IMR-90 (cell line): ENCODE measurements around the gene LAMC3. TPM values are rescaled to one million over a fixed set of nuclear protein-coding genes. Genes with fewer than 3 reads are reported as not detected.

Source experiments
- ATAC-seq: fragments of 200-7000 bp; cut with Tn5 transposase; 2 replicates; pipeline ENCODE4 v1.9.1; 2020; ENCODE audit warnings: low read depth, mild to moderate bottlenecking, moderate library complexity
- Bru-seq: library from RNA; stranded (reverse); fragments of 400-500 nt; gene quantifications from one replicate; lab custom pipeline; 2021; lab: Mats Ljungman, UMichigan
- BruChase-seq, 2 experiments: library from RNA; stranded (reverse); fragments of 400-500 nt; gene quantifications; one replicate each; lab custom pipeline; 2021; lab: Mats Ljungman, UMichigan
- BruUV-seq: library from RNA; stranded (reverse); fragments of 400-500 nt; replicated peaks from 2 replicates; lab custom pipeline; 2021; lab: Mats Ljungman, UMichigan
- CTCF ChIA-PET: fragments of 300-600 bp; formaldehyde crosslinking; extraction: SDS; loops from one replicate; lab custom pipeline; 2021; ENCODE audit warnings: antibody characterized with exemption; lab: Yijun Ruan, JAX
- POLR2A ChIA-PET: fragments of 300-600 bp; sonication (Branson Sonifier 250); formaldehyde crosslinking; loops from one replicate; lab custom pipeline; 2022; ENCODE audit warnings: antibody characterized with exemption; ENCODE audit not compliant: unreplicated experiment; lab: Charles Lee
- DNase-seq: peaks from one replicate; pipeline ENCODE4 v3.0.0; 2013
- H2AFZ ChIP-seq: replicated peaks from 2 replicates; pipeline ENCODE3; 2013; ENCODE audit warnings: low read length, mild to moderate bottlenecking; ENCODE audit not compliant: poor library complexity
- H2AK5ac ChIP-seq: 2 replicates; pipeline ENCODE4 v1.6.1; 2013; ENCODE audit warnings: low read depth, low read length, inconsistent platforms
- H2AK9ac ChIP-seq: replicated peaks from 2 replicates; pipeline ENCODE3; 2013; ENCODE audit warnings: mild to moderate bottlenecking, low read depth, low read length, moderate library complexity; ENCODE audit not compliant: poor library complexity
- H2BK120ac ChIP-seq: 2 replicates; pipeline ENCODE4 v1.6.1; 2013; ENCODE audit warnings: low read depth, low read length, inconsistent platforms
- H2BK15ac ChIP-seq: 3 replicates; pipeline ENCODE4 v1.6.1; 2013; ENCODE audit warnings: low read depth, low read length, inconsistent platforms
- H2BK20ac ChIP-seq: 2 replicates; pipeline ENCODE4 v1.6.1; 2013; ENCODE audit warnings: low read depth, mild to moderate bottlenecking, inconsistent platforms, low read length, moderate library complexity
- H2BK5ac ChIP-seq: 2 replicates; pipeline ENCODE4 v1.6.1; 2013; ENCODE audit warnings: mild to moderate bottlenecking, low read depth, low read length, inconsistent platforms; ENCODE audit not compliant: poor library complexity, severe bottlenecking
- H3K14ac ChIP-seq: replicated peaks from 2 replicates; pipeline ENCODE4 v1.6.1; 2013; ENCODE audit warnings: low read depth, low read length, inconsistent platforms
- H3K18ac ChIP-seq: 2 replicates; pipeline ENCODE4 v1.6.1; 2013; ENCODE audit warnings: low read depth, low read length, control low read depth
- H3K23ac ChIP-seq: 2 replicates; pipeline ENCODE4 v1.6.1; 2013; ENCODE audit warnings: low read depth, low read length, inconsistent platforms
- H3K27ac ChIP-seq: 2 replicates; pipeline ENCODE4 v1.5.1; 2013; ENCODE audit warnings: mild to moderate bottlenecking, control low read depth, low read length; ENCODE audit not compliant: insufficient read depth
- H3K27me3 ChIP-seq: 2 replicates; pipeline ENCODE4 v1.6.1; 2013; ENCODE audit warnings: low read length; ENCODE audit not compliant: control insufficient read depth, insufficient read depth
- H3K36me3 ChIP-seq: 2 replicates; pipeline ENCODE4 v1.6.1; 2013; ENCODE audit warnings: low read length, mixed read lengths; ENCODE audit not compliant: control insufficient read depth, insufficient read depth
- H3K4ac ChIP-seq: 2 replicates; pipeline ENCODE4 v1.6.1; 2013; ENCODE audit warnings: low read depth, low read length, inconsistent platforms
- H3K4me1 ChIP-seq: 2 replicates; pipeline ENCODE4 v1.6.1; 2013; ENCODE audit warnings: low read length, mixed read lengths; ENCODE audit not compliant: control insufficient read depth, insufficient read depth
- H3K4me2 ChIP-seq: 2 replicates; pipeline ENCODE4 v1.6.1; 2013; ENCODE audit warnings: low read depth, mild to moderate bottlenecking, control low read depth, low read length, moderate library complexity
- H3K4me3 ChIP-seq: 2 replicates; pipeline ENCODE4 v1.5.1; 2013; ENCODE audit warnings: low read depth, mild to moderate bottlenecking, control low read depth, low read length, moderate library complexity; ENCODE audit not compliant: insufficient read depth
- H3K56ac ChIP-seq: 2 replicates; pipeline ENCODE4 v1.6.1; 2013; ENCODE audit warnings: low read length, inconsistent platforms; ENCODE audit not compliant: insufficient read depth; ENCODE audit errors: extremely low read depth
- H3K79me1 ChIP-seq, 2 experiments: 2 replicates each; pipeline ENCODE4 v1.6.1; 2013; ENCODE audit warnings: low read length in 2 of 2, inconsistent platforms in 1 of 2, low read depth in 1 of 2
- H3K9ac ChIP-seq: 2 replicates; pipeline ENCODE4 v1.6.1; 2013; ENCODE audit warnings: low read depth, low read length, control low read depth
- H3K9me1 ChIP-seq: 2 replicates; pipeline ENCODE4 v1.6.1; 2013; ENCODE audit warnings: low read length, inconsistent platforms; ENCODE audit not compliant: insufficient read depth
- H3K9me3 ChIP-seq: 2 replicates; pipeline ENCODE4 v1.6.1; 2013; ENCODE audit warnings: low read length; ENCODE audit not compliant: control insufficient read depth, insufficient read depth
- H4K20me1 ChIP-seq: 2 replicates; pipeline ENCODE4 v1.6.1; 2013; ENCODE audit warnings: low read length, inconsistent platforms; ENCODE audit not compliant: insufficient read depth
- H4K5ac ChIP-seq: 2 replicates; pipeline ENCODE4 v1.6.1; 2013; ENCODE audit warnings: mild to moderate bottlenecking, low read depth, low read length, control low read depth
- H4K8ac ChIP-seq, 2 experiments: 2 replicates each; pipeline ENCODE4 v1.6.1; 2013; ENCODE audit warnings: low read depth in 2 of 2, low read length in 2 of 2, control low read depth in 1 of 2, inconsistent platforms in 1 of 2
- H4K91ac ChIP-seq: 2 replicates; pipeline ENCODE4 v1.6.1; 2013; ENCODE audit warnings: low read depth, low read length, inconsistent platforms; ENCODE audit not compliant: insufficient read depth
- CEBPB ChIP-seq: IDR thresholded peaks from 2 replicates; pipeline ENCODE4 v1.6.1; 2012; ENCODE audit warnings: low read depth, low read length, improper control_type of control experiment
- CHD1 ChIP-seq: IDR thresholded peaks from 2 replicates; pipeline ENCODE4 v1.6.1; 2012; ENCODE audit warnings: low read depth, low read length, improper control_type of control experiment
- FOS ChIP-seq: fragments of 150-350 bp; IDR thresholded peaks from 2 replicates; pipeline ENCODE4 v1.6.1; 2016; ENCODE audit warnings: low read depth, low read length
- MAFK ChIP-seq: IDR thresholded peaks from 2 replicates; pipeline ENCODE4 v1.6.1; 2012; ENCODE audit warnings: low read depth, low read length, improper control_type of control experiment
- MAZ ChIP-seq: IDR thresholded peaks from 2 replicates; pipeline ENCODE4 v1.6.1; 2012; ENCODE audit warnings: low read depth, mild to moderate bottlenecking, low read length, improper control_type of control experiment, moderate library complexity, borderline replicate concordance
- MXI1 ChIP-seq: IDR thresholded peaks from 2 replicates; pipeline ENCODE4 v1.6.1; 2012; ENCODE audit warnings: low read depth, mild to moderate bottlenecking, low read length, moderate library complexity, borderline replicate concordance
- POLR2A ChIP-seq: IDR thresholded peaks from 2 replicates; pipeline ENCODE4 v1.6.1; 2012; ENCODE audit warnings: mild to moderate bottlenecking, low read depth, low read length
- RAD21 ChIP-seq: IDR thresholded peaks from 2 replicates; pipeline ENCODE4 v1.6.1; 2012; ENCODE audit warnings: low read length, improper control_type of control experiment
- RCOR1 ChIP-seq: IDR thresholded peaks from 2 replicates; pipeline ENCODE4 v1.6.1; 2012; ENCODE audit warnings: mild to moderate bottlenecking, low read length, improper control_type of control experiment; ENCODE audit not compliant: insufficient replicate concordance
- RFX5 ChIP-seq: IDR thresholded peaks from 2 replicates; pipeline ENCODE4 v1.8.0; 2012; ENCODE audit warnings: low read depth, mild to moderate bottlenecking, low read length, moderate library complexity
- SMC3 ChIP-seq: fragments of 150-350 bp; IDR thresholded peaks from 2 replicates; pipeline ENCODE4 v1.6.1; 2016; ENCODE audit warnings: low read depth, mild to moderate bottlenecking, antibody characterized with exemption, low read length, moderate library complexity
- WGBS, 2 experiments: methylation state at CpG; one replicate each; pipeline versions ENCODE4 v1.1.5 to v1.1.7; 2013; ENCODE audit warnings: missing lambda C conversion rate in 2 of 2; ENCODE audit not compliant: insufficient read length in 1 of 2; ENCODE audit errors: extremely low coverage in 2 of 2; 5-methylcytosine and 5-hydroxymethylcytosine counted together
- dilution Hi-C: fragments of 300-500 bp; cut with HindIII; formaldehyde crosslinking; loops from one replicate; pipeline ENCODE4 v1.14.3; 2018; ENCODE audit warnings: low sequenced_read_pairs; ENCODE audit not compliant: unreplicated experiment
- in situ Hi-C: fragments of 300-500 bp; cut with MboI; formaldehyde crosslinking; loops from 3 replicates; pipeline ENCODE4 v1.14.3; 2019; ENCODE audit warnings: low sequenced_read_pairs, inconsistent platforms, mixed read lengths
- intact Hi-C: fragments of 100-400 bp; cut with micrococcal nuclease; formaldehyde crosslinking; loops from 2 replicates; pipeline ENCODE4 v1.10.0; 2022
- long read RNA-seq: library from polyadenylated mRNA; unstranded; transcript quantifications from one replicate; pipeline ENCODE4 v2.0.0, GENCODE V29; 2021; ENCODE audit not compliant: unreplicated experiment
- polyA plus RNA-seq, 3 experiments: library from polyadenylated mRNA; depleted of rRNA; stranded (reverse); fragments of >200 nt; gene quantifications; 2 replicates each; pipeline ENCODE4 v1.2.3, GENCODE V29; 2012; ENCODE audit warnings: low replicate concordance in 1 of 3
- total RNA-seq: library from RNA; depleted of rRNA; stranded (reverse); fragments of >200 nt; gene quantifications from 2 replicates; pipeline ENCODE4 v1.2.3, GENCODE V29; 2012; rRNA removed
- TF ChIP-seq, protein P1 (sequence below): conservative IDR thresholded peaks from 2 replicates; pipeline ENCODE4 v1.5.1; 2012; ENCODE audit warnings: mild to moderate bottlenecking, low read depth, low read length, improper control_type of control experiment
- TF ChIP-seq, protein P2 (sequence below): fragments of 150-350 bp; IDR thresholded peaks from 2 replicates; pipeline ENCODE4 v1.6.1; 2016; ENCODE audit warnings: low read depth, mild to moderate bottlenecking, low read length, moderate library complexity, borderline replicate concordance

The LAMC3 gene
- total RNA-seq, result under 0.01 TPM in 1 of 2 replicates, not detected in the other
- not detected in 2 replicates for polyA plus RNA-seq (2012; rRNA removed)
- 0.01 TPM in 1 of 2 replicates, not detected in the other for polyA plus RNA-seq (2012; cell fraction: cytosol; rRNA removed)
- 0.03 and 0.05 TPM in 2 replicates for polyA plus RNA-seq (2012; cell fraction: nucleus; rRNA removed; ENCODE audit: low replicate concordance)
- percentile 6 among the genes with signal in this experiment for Bru-seq, nascent RNA
- percentile 3 among the genes with signal in this experiment for BruChase-seq, experiment 1, labeled RNA remaining after a 6-hour chase
- BruChase-seq, experiment 2, labeled RNA remaining after a 2-hour chase, result percentile 8 among the genes with signal in this experiment
- long read RNA-seq, partial matches to known transcripts, result 1 of 1 reads
- long read RNA-seq, other reads (novel, unspliced or antisense), result 0 of 1 reads

DNA sequence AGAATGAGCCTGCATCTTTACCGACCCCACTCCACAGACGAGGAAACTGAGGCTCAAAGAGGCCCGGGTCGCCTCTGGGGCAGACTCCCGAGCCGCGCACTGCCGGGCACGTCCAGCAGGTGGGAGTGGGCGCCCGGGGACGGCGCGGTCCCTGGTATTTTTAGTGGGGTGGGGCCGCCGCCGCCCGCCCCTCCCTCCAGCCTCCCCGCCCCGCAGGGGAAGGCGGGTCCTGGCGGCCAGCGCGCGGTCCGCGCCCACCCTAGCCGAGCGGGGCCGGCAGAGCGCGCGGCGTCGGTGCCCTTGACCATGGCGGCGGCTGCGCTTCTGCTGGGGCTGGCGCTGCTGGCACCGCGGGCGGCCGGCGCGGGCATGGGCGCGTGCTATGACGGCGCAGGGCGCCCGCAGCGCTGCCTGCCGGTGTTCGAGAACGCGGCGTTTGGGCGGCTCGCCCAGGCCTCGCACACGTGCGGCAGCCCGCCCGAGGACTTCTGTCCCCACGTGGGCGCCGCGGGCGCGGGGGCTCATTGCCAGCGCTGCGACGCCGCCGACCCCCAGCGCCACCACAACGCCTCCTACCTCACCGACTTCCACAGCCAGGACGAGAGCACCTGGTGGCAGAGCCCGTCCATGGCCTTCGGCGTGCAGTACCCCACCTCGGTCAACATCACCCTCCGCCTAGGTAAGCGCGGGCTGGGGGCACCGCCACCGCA is at the start of gene LAMC3:
TSS of gene LAMC3 (plus strand) at position 266 of the 710 bp plus-strand sequence. CDS start at position 307, 41 bp downstream.
- Histone ChIP-seq H3K27me3 (peaks cover 55% of the 10 kb centered on the region), H3K14ac (no peak within 1 kb of the TSS), H2AFZ (peak within 1 kb of the TSS; percentile 64), H2BK20ac (no peak within 1 kb of the TSS), H3K9me3 (no peaks in the 10 kb centered on the region; the same call in 1 of the 2 replicates), H3K9me1 (no peaks in the 10 kb centered on the region), H3K4me3 (peak within 1 kb of the TSS; percentile 16; the same call in 1 of the 2 replicates), H3K4me1 (no peaks in the 10 kb centered on the region; the same call in 1 of the 2 replicates), H2BK120ac (no peak within 1 kb of the TSS), H4K5ac (no peak within 1 kb of the TSS), H2BK15ac (no peak within 1 kb of the TSS), H3K36me3 (no peaks in the 10 kb centered on the region), H3K23ac (no peak within 1 kb of the TSS; the same call in 1 of the 2 replicates), H3K79me1 (no peaks in the 10 kb centered on the region), H3K4ac (no peak within 1 kb of the TSS), H2AK5ac (no peak within 1 kb of the TSS), H3K27ac (no peak within 1 kb of the TSS), H2AK9ac (no peak within 1 kb of the TSS), H4K91ac (no peak within 1 kb of the TSS), H4K20me1 (no peaks in the 10 kb centered on the region), H3K56ac (no peak within 1 kb of the TSS), H2BK5ac (no peak within 1 kb of the TSS), H3K4me2 (peak within 1 kb of the TSS; percentile 53; the same call in 1 of the 2 replicates), H3K9ac (no peak within 1 kb of the TSS), H4K8ac (no peak within 1 kb of the TSS), H3K18ac (no peak within 1 kb of the TSS)
- POLR2A ChIA-PET, result no interaction called here
- dilution Hi-C loops (no loop called here), in situ Hi-C loops (no loop called here), intact Hi-C loops (no loop called here)
- 5% methylated on average over 25 of the region's 88 CpGs; no CpG with 5 or more reads in 1 of the 2 experiments for WGBS, 2 experiments
- DNase-seq (no peak), ATAC-seq (peak; percentile 72)
- no TSS peak for BruUV-seq
- CTCF ChIA-PET, result interaction anchor here (0.6 kb wide), 1 partner anchor 37 kb away, joined by 3 read pairs; no protein-coding TSS in a partner anchor
- TF ChIP-seq CEBPB, result no peak
- TF ChIP-seq, protein P1, sequence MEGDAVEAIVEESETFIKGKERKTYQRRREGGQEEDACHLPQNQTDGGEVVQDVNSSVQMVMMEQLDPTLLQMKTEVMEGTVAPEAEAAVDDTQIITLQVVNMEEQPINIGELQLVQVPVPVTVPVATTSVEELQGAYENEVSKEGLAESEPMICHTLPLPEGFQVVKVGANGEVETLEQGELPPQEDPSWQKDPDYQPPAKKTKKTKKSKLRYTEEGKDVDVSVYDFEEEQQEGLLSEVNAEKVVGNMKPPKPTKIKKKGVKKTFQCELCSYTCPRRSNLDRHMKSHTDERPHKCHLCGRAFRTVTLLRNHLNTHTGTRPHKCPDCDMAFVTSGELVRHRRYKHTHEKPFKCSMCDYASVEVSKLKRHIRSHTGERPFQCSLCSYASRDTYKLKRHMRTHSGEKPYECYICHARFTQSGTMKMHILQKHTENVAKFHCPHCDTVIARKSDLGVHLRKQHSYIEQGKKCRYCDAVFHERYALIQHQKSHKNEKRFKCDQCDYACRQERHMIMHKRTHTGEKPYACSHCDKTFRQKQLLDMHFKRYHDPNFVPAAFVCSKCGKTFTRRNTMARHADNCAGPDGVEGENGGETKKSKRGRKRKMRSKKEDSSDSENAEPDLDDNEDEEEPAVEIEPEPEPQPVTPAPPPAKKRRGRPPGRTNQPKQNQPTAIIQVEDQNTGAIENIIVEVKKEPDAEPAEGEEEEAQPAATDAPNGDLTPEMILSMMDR, result peak; percentile 24; the same call in 1 of the 2 replicates
- TF ChIP-seq, protein P2, sequence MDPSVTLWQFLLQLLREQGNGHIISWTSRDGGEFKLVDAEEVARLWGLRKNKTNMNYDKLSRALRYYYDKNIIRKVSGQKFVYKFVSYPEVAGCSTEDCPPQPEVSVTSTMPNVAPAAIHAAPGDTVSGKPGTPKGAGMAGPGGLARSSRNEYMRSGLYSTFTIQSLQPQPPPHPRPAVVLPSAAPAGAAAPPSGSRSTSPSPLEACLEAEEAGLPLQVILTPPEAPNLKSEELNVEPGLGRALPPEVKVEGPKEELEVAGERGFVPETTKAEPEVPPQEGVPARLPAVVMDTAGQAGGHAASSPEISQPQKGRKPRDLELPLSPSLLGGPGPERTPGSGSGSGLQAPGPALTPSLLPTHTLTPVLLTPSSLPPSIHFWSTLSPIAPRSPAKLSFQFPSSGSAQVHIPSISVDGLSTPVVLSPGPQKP, result no peak
- TF ChIP-seq RAD21, result peak; percentile 17; the same call in 1 of the 2 replicates
- TF ChIP-seq RCOR1, result no peak
- no peak for TF ChIP-seq MAFK
- TF ChIP-seq RFX5, result no peak
- no peak for TF ChIP-seq POLR2A
- no peak for TF ChIP-seq MXI1
- no peak for TF ChIP-seq CHD1
- TF ChIP-seq MAZ, result no peak
- no peak for TF ChIP-seq FOS
- no peak for TF ChIP-seq SMC3
